8988T (cell line): ENCODE measurements around the gene TOLLIP.
"Not testable (repeated sequence)": the region's sequence is repeated elsewhere in the genome, so short reads cannot be mapped to it uniquely, and the experiment has no call there.

ENCODE experiments used
- DNase-seq: peaks from one replicate; pipeline ENCODE4 v3.0.0; 2011

TOLLIP gene

DNA sequence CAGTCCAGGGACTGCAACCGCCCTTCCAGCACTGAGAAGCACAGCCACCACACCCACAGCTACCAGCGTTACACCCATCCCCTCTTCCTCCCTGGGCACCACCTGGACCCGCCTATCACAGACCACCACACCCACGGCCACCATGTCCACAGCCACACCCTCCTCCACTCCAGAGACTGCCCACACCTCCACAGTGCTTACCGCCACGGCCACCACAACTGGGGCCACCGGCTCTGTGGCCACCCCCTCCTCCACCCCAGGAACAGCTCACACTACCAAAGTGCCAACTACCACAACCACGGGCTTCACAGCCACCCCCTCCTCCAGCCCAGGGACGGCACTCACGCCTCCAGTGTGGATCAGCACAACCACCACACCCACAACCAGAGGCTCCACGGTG lies 66.7 kb downstream of the TOLLIP start:
- DNase-seq: not testable (repeated sequence)

DNA sequence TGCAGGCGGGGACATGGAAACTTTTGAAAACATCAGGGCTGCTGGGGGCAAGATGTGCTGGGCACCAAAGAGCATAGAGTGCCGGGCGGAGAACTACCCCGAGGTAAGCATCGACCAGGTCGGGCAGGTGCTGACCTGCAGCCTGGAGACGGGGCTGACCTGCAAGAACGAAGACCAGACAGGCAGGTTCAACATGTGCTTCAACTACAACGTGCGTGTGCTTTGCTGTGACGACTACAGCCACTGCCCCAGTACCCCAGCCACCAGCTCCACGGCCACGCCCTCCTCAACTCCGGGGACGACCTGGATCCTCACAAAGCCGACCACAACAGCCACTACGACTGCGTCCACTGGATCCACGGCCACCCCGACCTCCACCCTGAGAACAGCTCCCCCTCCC lies 67.1 kb downstream of the TOLLIP start:
- DNase-seq: no peak

DNA sequence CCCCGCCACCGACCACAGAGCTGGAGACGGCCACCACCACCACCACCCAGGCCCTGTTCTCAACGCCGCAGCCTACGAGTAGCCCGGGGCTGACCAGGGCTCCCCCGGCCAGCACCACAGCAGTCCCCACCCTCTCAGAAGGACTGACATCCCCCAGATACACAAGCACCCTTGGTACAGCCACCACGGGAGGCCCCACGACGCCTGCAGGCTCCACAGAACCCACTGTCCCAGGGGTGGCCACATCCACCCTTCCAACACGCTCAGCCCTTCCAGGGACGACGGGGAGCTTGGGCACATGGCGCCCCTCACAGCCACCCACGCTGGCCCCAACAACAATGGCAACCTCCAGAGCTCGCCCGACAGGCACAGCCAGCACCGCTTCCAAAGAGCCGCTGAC lies 67.7 kb downstream of the TOLLIP start:
- DNase-seq: no peak

DNA sequence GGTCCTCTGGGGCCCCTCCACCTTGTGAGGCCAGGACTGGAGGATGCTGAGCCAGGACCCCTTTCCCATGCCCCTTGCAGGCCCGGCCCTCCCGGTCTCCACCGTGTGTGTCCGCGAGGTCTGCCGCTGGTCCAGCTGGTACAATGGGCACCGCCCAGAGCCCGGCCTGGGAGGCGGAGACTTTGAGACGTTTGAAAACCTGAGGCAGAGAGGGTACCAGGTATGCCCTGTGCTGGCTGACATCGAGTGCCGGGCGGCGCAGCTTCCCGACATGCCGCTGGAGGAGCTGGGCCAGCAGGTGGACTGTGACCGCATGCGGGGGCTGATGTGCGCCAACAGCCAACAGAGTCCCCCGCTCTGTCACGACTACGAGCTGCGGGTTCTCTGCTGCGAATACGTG lies 68.7 kb downstream of the TOLLIP start:
- DNase-seq: no peak

DNA sequence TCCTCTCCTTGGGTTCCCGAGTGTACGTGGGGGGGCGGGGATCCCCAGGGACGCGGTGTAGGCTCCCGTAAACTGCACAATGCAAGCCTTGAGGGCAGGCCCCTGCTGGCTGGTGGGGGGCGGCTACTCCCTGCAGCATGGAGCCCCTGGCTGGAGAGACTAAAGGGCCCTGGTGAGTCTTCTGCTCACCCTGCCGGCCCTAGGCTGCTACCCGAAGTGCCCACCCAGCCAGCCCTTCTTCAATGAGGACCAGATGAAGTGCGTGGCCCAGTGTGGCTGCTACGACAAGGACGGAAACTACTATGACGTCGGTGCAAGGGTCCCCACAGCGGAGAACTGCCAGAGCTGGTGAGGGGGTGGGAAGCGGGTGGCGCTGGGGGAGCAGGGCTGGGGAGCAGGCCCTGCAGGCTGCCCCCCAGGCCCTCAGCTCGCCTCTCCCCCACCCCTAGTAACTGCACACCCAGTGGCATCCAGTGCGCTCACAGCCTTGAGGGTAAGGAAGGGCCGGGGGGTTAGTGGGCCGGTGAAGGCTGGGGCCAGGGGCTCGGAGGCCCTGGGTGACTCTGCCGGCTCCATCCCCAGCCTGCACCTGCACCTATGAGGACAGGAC lies 69.7 kb downstream of the TOLLIP start:
- no peak for DNase-seq

DNA sequence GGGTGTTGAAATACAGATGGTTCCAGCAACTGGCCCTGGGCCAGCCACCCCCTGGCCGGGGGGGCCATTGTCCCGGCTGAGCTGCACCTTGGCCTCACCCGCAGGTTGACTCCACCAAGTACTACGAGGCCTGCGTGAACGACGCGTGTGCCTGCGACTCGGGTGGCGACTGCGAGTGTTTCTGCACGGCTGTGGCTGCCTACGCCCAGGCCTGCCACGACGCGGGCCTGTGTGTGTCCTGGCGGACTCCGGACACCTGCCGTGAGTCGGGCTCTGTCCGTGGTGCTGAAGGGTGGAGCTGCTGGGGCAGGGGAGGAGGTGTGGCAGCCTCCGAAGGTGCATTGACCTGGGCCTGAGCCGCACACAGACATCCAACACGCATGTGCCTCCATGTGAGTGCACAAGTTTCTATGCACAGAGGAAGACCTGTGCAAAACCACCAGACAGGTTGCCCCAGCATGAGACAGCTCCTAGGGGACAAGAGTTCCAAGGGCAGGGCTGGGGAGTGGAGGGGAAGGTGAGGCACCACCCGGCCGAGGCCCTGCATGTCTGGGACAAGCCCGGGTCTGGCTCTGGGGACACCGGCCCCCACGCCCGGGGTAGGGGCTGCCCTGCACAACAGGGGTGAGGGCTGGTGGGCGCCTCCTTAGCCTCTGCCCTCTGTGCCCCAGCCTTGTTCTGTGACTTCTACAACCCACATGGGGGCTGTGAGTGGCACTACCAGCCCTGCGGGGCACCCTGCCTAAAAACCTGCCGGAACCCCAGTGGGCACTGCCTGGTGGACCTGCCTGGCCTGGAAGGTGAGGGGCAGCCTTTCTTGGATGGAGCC lies 70.5 kb downstream of the TOLLIP start:
- DNase-seq: no peak

DNA sequence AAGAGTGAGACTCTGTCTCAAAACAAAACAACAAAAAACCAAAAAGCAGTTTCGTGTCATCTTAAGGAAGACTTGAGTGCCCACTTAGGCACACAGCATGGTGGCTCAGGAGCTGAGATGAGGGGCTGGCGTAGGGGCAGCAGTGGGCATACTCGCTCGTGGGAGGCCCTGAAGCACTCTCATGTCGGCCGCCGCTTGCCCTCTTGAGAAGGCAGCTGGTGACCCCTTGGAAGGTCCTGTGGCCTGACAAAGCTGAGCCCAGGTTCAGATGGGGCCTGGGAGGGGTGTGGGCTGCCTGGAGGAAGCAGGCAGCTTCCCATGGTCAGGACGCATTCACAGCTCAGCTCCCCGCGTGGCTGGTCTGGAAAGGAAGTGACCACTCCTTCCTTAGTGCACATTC lies 71.6 kb downstream of the TOLLIP start:
- no peak for DNase-seq

DNA sequence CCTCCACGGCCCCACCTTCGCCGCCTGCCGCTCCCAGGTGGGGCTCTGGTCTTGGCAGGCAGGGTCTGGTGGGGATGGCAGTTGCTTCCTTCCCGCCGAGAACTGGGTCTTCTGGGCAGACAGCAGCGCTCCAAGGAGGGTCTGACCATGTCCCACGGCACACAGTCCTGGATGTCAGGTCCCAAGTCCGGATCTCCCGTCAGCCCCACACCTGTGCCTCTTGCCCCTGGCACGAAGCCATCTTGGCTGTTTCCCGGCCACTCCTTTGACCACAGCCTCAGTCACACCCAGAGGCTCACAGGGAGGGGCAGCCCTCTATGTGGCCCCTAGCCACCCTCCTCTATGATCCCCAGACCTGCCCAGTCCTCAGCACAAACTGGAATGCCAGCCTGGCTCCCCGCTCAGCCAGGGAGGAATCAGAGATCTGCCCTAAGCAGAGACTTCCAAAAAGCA lies 72.3 kb downstream of the TOLLIP start:
- peak; percentile 55 for DNase-seq

DNA sequence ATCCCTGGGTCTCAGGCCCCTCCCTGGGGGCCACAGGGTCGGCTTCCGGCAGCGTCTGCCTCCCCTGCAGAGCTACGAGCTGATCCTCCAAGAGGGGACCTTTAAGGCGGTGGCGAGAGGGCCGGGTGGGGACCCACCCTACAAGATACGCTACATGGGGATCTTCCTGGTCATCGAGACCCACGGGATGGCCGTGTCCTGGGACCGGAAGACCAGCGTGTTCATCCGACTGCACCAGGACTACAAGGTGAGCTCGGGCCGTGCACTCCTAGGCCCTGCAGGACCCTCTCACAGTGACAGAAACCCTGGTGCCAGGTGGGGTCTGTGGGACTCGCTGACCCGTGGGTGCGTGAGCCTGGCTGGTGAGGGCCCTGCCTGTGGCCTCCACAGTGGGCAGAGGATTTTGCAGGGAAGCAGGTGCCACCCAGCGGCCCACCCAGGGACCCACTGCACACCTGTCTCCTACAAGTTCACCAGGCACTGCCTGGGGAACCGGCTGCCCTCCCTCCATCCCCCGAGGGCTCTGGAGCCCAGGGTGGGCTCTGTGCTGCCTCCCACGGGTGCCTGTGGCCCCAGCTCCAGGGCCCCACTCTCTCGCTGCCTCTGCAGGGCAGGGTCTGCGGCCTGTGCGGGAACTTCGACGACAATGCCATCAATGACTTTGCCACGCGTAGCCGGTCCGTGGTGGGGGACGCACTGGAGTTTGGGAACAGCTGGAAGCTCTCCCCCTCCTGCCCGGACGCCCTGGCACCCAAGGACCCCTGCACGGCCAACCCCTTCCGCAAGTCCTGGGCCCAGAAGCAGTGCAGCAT lies 72.9 kb downstream of the TOLLIP start:
- peak; percentile 60 for DNase-seq

DNA sequence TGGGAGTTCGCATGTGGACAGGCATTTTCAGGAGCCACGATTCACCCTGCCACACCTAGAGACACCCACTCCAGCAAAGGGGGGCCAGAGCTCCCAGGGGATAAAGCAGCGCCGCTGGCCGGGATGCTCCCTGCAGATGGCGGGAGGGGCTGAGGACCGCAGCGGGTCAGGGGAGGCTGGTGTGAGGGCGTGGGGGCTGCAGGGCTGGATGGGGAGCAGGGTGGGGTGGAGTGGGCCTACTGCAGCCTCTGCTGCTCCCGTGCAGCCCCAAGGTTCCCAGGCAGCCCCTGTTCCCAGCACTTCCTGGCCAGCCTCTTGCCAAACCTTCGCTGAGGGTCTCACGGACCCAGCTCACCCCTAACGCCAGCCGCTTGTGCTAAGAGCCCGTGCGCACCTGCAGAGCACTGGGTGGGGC lies 73.5 kb downstream of the TOLLIP start:
- DNase-seq: no peak

DNA sequence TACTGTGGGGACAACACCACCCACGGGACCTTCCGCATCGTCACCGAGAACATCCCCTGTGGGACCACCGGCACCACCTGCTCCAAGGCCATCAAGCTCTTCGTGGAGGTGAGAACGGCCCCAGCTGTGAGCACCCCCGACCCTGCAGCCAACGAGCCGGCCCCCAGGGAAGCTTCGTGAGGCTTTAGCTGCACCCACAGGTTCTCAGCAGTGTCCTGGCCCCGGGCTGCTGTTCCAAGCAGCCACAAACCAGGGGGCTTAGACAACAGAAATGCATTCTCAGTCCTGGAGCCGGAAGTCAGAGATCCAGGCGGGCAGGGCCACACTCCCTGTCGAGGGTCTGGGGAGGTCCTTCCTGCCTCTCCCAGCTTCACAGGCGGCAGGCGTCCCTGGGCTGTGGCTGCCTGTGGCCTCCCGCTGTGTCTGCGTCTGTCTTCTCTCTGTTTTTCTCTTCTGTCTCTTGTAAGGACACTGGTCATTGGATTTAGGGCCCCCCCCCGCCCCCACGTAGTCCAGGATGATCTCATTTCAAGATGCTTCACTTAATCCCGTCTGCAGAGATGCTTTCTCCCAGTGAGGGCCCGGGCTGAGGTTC lies 74.0 kb downstream of the TOLLIP start:
- DNase-seq: peak; percentile 55

DNA sequence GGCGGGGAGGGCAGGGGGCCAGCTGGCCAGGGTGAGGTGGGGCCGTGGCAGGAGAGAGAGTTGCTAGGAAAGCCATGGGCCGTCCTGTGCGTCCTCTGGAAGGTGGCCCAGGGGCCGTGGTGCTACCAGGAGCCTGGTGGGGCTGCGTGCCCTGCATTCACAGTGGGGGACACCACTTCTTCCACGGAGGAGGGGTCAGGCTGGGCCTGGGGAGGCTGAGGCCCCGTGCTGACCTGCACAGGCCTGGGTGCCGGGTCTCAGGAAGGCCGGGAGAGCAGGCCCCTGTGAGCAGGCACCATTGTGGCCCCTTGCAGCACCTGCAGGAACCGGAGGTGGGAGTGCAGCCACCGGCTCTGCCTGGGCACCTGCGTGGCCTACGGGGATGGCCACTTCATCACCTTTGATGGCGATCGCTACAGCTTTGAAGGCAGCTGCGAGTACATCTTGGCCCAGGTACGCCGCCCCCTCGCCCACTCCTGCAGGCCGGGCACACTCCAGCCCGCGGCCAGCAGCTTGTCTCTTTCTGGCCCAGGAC lies 74.6 kb downstream of the TOLLIP start:
- DNase-seq: peak; percentile 51

DNA sequence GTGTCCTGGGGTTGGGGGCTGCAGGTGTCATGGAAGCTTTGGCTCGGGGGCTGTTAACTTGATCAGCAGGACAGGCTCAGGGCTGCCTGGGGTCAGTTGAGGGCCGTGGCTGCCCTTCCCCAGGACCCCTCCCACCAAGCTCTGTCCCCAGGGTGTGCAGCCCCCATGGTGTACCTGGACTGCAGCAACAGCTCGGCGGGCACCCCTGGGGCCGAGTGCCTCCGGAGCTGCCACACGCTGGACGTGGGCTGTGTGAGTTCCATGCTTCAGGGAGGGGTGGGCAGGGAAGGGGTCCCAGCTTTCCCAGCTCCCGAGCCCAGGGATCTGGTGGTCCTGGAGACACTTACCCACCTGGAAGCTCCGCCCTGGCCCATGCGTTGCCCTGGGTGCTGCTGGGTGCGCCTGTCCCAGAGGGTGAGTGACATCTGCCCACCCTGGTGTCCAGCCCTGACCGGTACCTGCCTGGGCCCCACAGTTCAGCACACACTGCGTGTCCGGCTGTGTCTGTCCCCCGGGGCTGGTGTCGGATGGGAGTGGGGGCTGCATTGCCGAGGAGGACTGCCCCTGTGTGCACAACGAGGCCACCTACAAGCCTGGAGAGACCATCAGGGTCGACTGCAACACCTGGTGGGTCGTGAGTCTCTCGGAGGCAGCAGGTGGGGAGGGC lies 75.2 kb downstream of the TOLLIP start:
- peak; percentile 41 for DNase-seq

DNA sequence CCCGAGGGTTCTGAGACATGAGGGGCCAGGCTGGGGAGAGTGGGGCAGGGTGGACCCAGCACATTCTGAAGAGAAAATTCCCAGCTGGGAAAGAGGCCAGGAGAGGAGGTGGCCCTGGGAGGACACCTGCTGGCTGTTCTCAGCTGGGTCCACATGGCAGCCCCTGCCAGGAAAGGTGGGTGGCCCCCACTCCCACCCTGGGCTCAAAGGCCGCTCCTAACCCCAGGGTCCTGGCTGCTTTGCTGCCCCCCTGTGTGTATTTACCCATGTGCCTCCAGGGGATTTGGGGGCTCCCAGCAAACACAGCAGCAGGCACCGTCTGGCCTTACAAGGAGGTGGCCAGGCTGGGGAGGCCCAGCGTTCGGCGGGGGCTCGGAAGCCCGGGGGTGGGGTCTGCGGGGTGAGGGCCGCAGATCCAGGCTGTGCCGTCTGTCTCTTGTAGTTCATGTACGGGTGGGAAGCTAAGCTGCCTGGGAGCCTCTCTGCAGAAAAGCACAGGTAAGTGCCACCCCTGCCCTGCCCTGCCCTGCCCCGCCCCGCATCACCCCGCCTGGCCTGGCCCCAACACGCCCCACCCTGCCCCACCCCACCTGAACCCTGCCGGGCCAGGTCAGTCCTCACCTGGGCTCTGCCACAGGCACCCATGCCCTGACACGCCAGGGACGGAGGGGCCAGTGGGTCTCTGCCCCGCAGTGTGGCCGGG lies 75.9 kb downstream of the TOLLIP start:
- DNase-seq: peak; percentile 88

DNA sequence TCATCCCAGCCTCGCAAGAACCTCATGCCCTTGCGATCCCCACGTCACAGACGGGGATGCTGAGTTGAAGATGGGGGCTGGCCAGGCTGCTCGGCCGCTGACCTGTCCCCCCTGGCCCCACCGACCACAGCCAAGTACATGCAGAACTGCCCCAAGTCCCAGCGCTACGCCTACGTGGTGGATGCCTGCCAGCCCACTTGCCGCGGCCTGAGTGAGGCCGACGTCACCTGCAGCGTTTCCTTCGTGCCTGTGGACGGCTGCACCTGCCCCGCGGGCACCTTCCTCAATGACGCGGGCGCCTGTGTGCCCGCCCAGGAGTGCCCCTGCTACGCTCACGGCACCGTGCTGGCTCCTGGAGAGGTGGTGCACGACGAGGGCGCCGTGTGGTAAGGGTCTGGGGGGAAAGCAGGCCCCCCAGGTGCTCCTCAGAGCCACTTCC lies 76.5 kb downstream of the TOLLIP start:
- peak; percentile 31 for DNase-seq

DNA sequence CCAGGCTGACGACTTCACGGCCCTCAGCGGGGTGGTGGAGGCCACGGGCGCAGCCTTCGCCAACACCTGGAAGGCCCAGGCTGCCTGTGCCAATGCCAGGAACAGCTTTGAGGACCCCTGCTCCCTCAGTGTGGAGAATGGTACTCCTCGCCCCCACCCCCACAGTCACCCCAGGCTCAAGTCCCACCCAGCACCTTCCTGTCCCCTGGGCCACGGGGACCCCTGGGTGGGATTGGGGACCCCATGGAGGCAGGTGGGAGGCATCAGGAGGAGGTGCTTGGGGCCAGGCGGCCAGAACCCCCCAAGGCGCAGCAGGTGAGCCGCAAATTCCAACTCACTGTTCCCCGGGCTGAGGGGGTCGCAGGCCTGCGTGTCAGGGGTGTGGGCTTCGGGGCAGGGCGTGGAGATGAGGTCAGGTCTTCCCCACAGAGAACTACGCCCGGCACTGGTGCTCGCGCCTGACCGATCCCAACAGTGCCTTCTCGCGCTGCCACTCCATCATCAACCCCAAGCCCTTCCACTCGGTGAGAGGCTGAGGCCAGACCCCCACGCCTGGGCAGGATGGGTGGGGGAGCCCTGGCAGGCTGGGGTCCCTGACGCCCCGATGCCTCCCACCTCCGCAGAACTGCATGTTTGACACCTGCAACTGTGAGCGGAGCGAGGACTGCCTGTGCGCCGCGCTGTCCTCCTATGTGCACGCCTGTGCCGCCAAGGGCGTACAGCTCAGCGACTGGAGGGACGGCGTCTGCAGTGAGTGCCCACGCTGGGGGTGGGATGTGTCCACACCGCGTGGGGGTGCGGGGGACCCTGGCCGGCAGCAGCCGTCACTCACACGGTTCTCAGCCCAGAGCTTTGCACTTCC lies 77.2 kb downstream of the TOLLIP start:
- no peak for DNase-seq

DNA sequence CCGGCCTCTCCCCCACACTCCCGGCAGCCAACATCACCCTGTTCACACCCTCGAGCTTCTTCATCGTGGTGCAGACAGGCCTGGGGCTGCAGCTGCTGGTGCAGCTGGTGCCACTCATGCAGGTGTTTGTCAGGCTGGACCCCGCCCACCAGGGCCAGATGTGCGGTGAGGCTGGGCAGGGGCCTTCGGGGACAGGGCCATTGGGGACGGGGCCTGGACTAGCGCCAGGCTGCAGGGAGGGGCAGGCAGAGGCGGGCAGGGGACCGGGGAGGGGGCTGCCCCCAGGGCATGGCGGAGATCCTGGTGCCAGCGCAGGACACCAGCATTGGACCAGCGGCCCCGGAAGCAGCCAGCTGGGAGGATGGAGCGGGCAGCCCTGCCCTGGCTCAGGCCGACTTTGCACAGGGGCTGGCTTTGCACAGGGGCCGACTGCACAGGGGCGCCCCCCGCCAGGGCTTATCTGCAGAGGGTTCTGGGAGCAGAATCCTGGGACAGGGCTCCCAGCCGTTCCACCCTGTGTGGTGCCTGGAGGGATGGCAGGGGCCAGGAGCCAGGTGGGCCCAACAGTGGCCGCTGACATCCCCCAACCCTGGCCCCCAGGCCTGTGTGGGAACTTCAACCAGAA lies 77.9 kb downstream of the TOLLIP start:
- DNase-seq: peak; percentile 81

DNA sequence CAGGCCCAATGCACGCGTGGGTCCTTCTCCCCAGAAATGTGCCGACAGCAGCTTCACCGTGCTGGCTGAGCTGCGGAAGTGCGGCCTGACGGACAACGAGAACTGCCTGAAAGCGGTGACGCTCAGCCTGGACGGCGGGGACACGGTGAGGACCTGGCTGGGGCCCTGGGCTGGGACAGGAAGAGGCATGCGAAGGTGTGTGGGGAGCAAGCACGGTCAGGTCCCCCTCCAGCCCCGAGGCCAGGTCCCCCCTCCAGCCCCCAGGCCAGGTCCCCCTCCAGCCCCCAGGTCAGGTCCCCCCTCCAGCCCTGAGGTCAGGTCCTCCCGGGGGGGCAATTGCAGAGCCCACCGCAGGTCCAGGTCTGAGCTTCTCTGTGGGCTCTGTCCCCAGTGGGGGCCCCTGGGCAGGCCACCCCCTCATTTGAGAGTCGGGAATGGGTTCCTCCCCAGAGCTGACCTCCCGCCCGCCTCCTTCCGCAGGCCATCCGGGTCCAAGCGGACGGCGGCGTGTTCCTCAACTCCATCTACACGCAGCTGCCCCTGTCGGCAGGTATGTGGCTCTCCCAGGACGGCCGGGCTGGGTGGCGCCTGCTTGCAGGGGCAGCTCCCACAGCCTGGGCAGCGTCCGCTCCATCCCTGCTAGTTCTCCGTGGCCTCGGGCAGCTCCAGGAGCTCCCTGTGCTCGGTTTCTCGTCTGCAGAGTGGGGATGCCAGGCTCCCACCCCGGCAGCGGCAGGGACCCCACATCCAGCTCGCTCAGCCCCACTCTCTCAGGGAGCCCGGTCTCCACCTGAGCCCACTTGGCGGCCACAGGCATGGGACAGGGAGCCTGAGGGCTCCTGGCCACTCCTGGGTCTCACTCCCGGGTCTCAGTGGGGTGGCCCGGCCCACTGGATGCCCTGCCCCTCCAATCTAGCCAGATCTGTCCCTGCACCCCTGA lies 78.7 kb downstream of the TOLLIP start:
- peak; percentile 72 for DNase-seq

DNA sequence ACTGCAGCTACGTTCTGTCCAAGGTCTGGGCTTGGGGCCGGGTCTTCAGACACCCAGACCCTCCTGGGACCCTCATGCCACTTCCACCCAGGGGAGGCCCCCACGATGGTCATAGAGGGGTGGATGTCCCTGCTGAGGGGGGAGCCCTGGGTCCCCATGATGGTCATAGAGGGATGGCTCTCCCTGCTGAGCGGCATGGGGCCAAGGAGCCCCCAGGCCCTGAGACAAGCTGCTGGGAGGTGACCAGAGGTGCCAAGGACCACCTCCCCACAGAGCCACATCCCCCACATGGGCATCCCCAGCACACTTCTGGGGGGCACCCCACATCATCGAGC lies 79.3 kb downstream of the TOLLIP start:
- DNase-seq: peak; percentile 48
